GDM1 (cell line): ENCODE results near the gene TTL.
"Not testable (repeated sequence)": the region's sequence is repeated elsewhere in the genome, so short reads cannot be mapped to it uniquely, and the experiment has no call there.

Source experiments
- DNase-seq: peaks from one replicate; lab custom pipeline; 2025; lab: John Stamatoyannopoulos, UW

TTL gene

GRCh38 chr2:112481528-112482233, at the start of gene TTL:
TSS of gene TTL (plus strand) at chr2:112482156. CDS start at chr2:112482345, 189 bp downstream.
- peak; percentile 64 for DNase-seq

GRCh38 chr2:112432390-112432734, 49.6 kb upstream of the TTL start:
- not testable (repeated sequence) for DNase-seq

GRCh38 chr2:112432735-112433479, 49.0 kb upstream of the TTL start:
- not testable (repeated sequence) for DNase-seq

- not testable (repeated sequence) for DNase-seq
These were observed 48.5 kb upstream of the TTL start, which contains the start of gene RGPD8 for GRCh38 chr2:112433480-112433879. TSS of gene RGPD8 (minus strand) at chr2:112433645. CDS start at chr2:112433453, 192 bp downstream.

GRCh38 chr2:112433932-112434730, 47.8 kb upstream of the TTL start:
- DNase-seq, result no peak

- not testable (repeated sequence) for DNase-seq
These were observed 46.9 kb upstream of the TTL start for GRCh38 chr2:112434890-112435715.

- not testable (repeated sequence) for DNase-seq
These were observed 46.1 kb upstream of the TTL start for GRCh38 chr2:112435716-112436431.

- DNase-seq, result not testable (repeated sequence)
These were observed 45.0 kb upstream of the TTL start for GRCh38 chr2:112436993-112437392.

GRCh38 chr2:112437405-112437831, 44.5 kb upstream of the TTL start:
- DNase-seq, result not testable (repeated sequence)

GRCh38 chr2:112438603-112439261, 43.2 kb upstream of the TTL start:
- not testable (repeated sequence) for DNase-seq

- DNase-seq, result not testable (repeated sequence)
These were observed 37.7 kb upstream of the TTL start for GRCh38 chr2:112444256-112444655.

- DNase-seq, result no peak
These were observed 32.1 kb upstream of the TTL start for GRCh38 chr2:112449854-112450253.

- no peak for DNase-seq
These were observed 30.6 kb upstream of the TTL start for GRCh38 chr2:112451317-112451716.

- DNase-seq, result no peak
These were observed 27.4 kb upstream of the TTL start for GRCh38 chr2:112454586-112454985.

GRCh38 chr2:112459372-112459771, 22.6 kb upstream of the TTL start:
- DNase-seq, result no peak

GRCh38 chr2:112462178-112462577, 19.8 kb upstream of the TTL start:
- DNase-seq, result no peak

GRCh38 chr2:112463256-112463655, 18.7 kb upstream of the TTL start:
- no peak for DNase-seq

- no peak for DNase-seq
These were observed 16.6 kb upstream of the TTL start for GRCh38 chr2:112465382-112465781.

- DNase-seq, result no peak
These were observed 9.3 kb upstream of the TTL start for GRCh38 chr2:112472547-112473263.
